Measurements from ENCODE around the gene GTPBP6. TPM values are rescaled to one million over a fixed set of nuclear protein-coding genes. Genes with fewer than 3 reads are reported as not detected.
A peak's percentile ranks its signal among the peaks of the same experiment; 100 is the strongest.

GTPBP6 gene
- total and polyA plus RNA-seq, 2 experiments from 2014 or later: 41.4 to 66.8 TPM

DNA sequence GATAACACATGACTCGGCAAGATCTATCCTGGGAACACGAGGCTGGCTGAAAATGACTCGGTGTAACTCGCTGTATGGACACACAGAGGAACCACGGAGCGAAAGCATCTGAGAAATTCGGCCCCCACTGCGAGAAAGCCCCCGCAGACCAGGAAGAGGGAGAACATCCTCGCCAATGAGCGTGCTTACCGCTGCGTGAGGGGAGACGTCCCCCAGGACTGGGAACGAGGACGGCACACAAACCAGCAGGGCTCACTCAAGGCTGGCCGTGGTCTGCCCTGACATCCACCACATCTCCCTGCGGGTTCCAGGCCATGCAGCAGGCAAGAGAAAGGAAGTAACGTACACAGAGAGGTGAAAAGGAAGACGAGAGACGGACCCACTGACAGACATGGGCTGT lies 17.6 kb upstream of the GTPBP6 start:
- Histone ChIP-seq H3K9me2 (ENCODE audit: insufficient read depth) (no peaks in the 10 kb centered on the region), H2AFZ (no peak overlapping the region), H3K79me2 (replicated peaks; ENCODE audit: insufficient read depth) (0 out of 2 replicates have a peak, but pooled peaks cover 2% of the 10 kb centered on the region), H3K27me3 (ENCODE audit: insufficient read depth) (no peaks in the 10 kb centered on the region), H3K4me3 (no peak overlapping the region), H3F3A (replicated peaks; ENCODE audit: low read depth) (no peaks in the 10 kb centered on the region), H4K20me1 (replicated peaks; ENCODE audit: insufficient read depth) (no peaks in the 10 kb centered on the region), H3K27ac (ENCODE audit: low read depth) (no peak overlapping the region), H3K36me3 (ENCODE audit: insufficient read depth) (no peaks in the 10 kb centered on the region), H3K4me2 (no peak overlapping the region), H3K4me1 (ENCODE audit: insufficient read depth) (no peaks in the 10 kb centered on the region)
- Mint-ChIP-seq H3K4me3 (no peak overlapping the region), H3K27me3 (ENCODE audit: insufficient read depth, low read depth, poor library complexity) (peaks cover 19% of the 10 kb centered on the region), H3K9me3 (peaks cover 32% of the 10 kb centered on the region), H3K36me3 (ENCODE audit: low read depth) (peaks cover 44% of the 10 kb centered on the region), H3K27ac (peak overlapping the region; percentile 47), H3K4me1 (peaks cover 3% of the 10 kb centered on the region; the same call in 1 of the 3 replicates)
- DNase-seq (ENCODE audit: low spot score) (no peak), ATAC-seq (no peak)
- TF ChIP-seq ZNF114 (CRISPR knock-in tag; IDR thresholded peaks at IDR 0.05): no peak
- TF ChIP-seq, protein P1, sequence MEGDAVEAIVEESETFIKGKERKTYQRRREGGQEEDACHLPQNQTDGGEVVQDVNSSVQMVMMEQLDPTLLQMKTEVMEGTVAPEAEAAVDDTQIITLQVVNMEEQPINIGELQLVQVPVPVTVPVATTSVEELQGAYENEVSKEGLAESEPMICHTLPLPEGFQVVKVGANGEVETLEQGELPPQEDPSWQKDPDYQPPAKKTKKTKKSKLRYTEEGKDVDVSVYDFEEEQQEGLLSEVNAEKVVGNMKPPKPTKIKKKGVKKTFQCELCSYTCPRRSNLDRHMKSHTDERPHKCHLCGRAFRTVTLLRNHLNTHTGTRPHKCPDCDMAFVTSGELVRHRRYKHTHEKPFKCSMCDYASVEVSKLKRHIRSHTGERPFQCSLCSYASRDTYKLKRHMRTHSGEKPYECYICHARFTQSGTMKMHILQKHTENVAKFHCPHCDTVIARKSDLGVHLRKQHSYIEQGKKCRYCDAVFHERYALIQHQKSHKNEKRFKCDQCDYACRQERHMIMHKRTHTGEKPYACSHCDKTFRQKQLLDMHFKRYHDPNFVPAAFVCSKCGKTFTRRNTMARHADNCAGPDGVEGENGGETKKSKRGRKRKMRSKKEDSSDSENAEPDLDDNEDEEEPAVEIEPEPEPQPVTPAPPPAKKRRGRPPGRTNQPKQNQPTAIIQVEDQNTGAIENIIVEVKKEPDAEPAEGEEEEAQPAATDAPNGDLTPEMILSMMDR (conservative IDR thresholded peaks at IDR 0.05; ENCODE audit: low read depth in 2 of 2): no peak
- TF ChIP-seq, protein P2, sequence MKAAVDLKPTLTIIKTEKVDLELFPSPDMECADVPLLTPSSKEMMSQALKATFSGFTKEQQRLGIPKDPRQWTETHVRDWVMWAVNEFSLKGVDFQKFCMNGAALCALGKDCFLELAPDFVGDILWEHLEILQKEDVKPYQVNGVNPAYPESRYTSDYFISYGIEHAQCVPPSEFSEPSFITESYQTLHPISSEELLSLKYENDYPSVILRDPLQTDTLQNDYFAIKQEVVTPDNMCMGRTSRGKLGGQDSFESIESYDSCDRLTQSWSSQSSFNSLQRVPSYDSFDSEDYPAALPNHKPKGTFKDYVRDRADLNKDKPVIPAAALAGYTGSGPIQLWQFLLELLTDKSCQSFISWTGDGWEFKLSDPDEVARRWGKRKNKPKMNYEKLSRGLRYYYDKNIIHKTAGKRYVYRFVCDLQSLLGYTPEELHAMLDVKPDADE (IDR thresholded peaks at IDR 0.05): no peak
- TF ChIP-seq REST (IDR thresholded peaks at IDR 0.05; ENCODE audit: unreplicated experiment): no peak
- TF ChIP-seq EZH2 (IDR thresholded peaks at IDR 0.05; ENCODE audit: low read depth, unreplicated experiment): no peak
- no peak for TF ChIP-seq POLR2AphosphoS5 (IDR thresholded peaks at IDR 0.05; ENCODE audit: low read depth)
- TF ChIP-seq NANOG (IDR thresholded peaks at IDR 0.05; ENCODE audit: borderline replicate concordance): no peak
- no peak for TF ChIP-seq EZH2phosphoT487 (IDR thresholded peaks at IDR 0.05; ENCODE audit: unreplicated experiment)
- no peak for TF ChIP-seq STAT1 (IDR thresholded peaks at IDR 0.05; ENCODE audit: unreplicated experiment)
- TF ChIP-seq ZNF462 (CRISPR knock-in tag; IDR thresholded peaks at IDR 0.05): no peak
